T-helper 2 cell treated with Interferon-gamma antibody and Interleukin-4, amounts not matched to agents 100 ng/mL and 5 ng/mL, for 36 hours (primary cell): ENCODE results near the gene TAF10. TPM values are rescaled to one million over a fixed set of nuclear protein-coding genes. Genes with fewer than 3 reads are reported as not detected.

Source experiments
- intact Hi-C: fragments of 100-400 bp; cut with micrococcal nuclease; formaldehyde crosslinking; loops from one replicate; pipeline ENCODE4 v1.15.1; 2023
- total RNA-seq: library from RNA; stranded (reverse); gene quantifications from 2 replicates; pipeline ENCODE4 v1.2.3, GENCODE V29; 2022

The TAF10 gene
- 123 and 133 TPM in 2 replicates for total RNA-seq

DNA sequence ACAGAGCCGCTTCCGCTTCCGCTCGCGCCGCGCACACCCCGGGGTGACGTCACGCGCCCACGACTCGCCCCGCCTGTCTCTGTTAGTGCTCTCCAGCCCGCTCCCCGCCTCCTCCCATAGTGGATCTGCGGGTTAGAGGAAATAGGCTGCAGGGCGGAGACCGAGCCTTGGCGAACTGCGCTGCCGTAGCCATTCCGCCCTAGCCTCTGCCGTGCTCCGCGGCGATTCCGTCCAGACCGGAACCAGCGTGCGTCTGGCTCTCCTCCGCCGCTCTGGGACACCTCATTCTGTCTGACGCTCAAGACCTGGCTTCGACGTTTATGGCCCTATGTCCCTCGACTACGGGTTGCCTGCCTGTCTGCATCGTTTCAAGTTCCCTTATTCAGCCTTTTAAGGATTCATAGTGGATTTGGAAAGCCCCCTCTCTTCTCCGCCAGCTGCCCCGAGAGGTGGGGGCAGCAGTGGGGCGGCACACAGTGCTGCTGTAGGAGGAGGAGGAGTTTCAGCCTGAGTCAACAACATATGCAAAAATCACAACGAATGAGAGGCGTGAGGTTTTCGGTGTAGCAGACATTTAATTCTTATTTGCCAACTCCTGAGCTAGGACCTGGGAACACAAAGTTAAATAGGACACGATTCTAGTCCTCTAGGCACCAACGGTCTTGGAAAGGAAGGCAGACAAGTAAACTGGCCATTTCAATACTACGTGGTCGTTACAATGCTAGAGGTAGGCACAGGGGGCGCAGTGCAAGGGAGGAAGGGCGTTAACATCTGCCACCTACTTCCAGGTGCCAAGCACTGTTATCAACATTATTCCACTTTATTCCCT lies at the start of gene TAF10:
Gene TAF10 (minus strand): TSS at position 4 of the 829 bp plus-strand sequence. CDS start 27 bp downstream, outside the sequence.
- intact Hi-C loops: loop anchor here (1.0 to 5.0 kb wide), 5 partner anchors 9 to 378 kb away; partner anchors contain the start of genes FHIP1B, ILK, MRPL17 and RRP8

DNA sequence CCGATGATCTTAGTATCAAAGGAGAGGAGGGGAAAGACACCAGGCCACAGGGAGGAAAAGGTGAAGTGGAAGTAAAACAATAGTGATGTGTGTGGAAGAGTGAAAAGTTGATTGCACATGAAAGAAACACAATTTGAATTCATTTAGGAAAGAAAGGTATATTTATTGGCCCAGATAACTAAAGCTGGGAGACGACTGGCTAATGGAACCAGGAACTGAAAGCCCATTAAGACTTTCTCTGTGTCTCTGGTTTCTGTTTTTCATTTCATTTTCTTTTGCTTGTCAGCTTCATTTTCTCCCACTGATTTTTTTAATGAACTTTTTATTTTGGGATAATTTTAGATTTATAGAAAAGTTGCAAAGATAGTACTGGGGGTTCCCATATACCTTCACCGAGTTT lies 48.7 kb upstream of the TAF10 start:
- intact Hi-C loops: no loop called here

DNA sequence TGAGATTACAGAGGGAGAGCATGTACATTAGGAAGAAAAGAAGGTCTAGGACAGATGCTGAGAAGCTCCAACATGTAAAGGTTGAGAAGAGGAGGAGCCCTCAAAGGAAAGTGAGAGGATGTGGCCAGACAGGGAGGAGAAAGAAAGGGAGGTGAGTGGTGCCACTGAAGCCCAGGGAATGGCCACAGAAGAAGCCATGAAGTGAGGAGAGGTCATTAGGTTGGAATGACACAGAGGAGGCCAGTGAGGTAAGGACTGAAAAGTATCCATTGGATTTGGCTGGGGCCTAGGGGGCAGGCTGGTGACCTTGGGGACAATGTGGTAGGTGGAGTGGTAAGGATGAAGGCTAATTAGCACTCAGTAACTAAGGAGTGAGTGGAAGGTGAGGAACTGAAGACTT lies 46.6 kb upstream of the TAF10 start:
- intact Hi-C loops: no loop called here

DNA sequence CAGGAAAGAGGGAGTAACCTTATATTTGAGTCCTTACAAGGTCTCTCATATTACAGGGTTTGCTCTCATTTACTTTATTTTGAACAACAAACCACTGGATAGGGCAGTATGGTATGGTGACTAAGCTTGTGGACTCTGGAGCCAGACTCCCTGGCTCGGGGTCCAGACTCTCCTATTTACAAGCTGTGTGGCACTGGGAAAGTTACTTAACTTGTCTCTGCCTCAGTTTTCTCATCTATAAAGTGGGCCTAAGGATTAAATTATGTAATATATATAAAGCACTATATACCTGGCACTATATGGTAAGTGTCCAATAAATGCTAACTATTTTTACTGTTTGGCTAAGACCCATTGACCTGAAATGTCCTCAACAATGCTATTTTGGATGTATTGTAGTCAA lies 45.3 kb upstream of the TAF10 start:
- intact Hi-C loops: no loop called here

DNA sequence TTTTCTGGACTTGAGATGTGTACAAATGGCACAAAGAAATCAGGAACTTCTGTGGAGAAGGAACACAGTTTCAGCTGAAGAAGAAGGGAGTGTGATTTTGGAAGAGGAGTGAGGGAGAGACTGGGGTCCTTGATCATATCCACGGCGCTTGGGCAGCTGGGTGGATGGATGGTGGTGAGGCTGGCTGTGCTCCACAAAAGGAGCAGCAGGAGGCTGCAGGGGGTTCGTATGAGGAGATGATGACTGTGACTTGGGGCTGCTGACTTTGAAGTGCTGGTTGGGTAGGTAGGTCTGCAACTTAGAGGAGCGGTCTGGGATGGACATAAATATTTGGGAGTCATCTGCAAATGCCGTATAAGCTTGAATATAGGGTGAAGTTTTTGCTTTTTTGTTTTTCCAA lies 44.9 kb upstream of the TAF10 start:
- intact Hi-C loops: no loop called here

DNA sequence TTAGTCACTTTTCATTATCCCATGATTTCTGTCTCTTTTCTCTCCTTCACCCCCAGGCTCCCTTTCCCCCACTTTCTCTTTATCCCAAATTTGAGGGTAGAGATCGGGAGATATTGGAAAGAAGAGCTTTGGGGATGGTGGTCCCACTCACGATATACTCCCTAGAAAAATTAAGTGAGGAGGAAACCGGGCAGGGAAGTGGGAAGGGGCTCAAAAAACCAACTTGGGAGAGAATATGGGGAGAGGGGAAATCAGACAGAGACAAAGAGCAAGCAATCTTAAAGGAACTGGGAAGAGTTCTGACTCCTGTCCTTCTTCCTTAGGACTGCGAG lies 44.5 kb upstream of the TAF10 start:
- intact Hi-C loops: no loop called here

DNA sequence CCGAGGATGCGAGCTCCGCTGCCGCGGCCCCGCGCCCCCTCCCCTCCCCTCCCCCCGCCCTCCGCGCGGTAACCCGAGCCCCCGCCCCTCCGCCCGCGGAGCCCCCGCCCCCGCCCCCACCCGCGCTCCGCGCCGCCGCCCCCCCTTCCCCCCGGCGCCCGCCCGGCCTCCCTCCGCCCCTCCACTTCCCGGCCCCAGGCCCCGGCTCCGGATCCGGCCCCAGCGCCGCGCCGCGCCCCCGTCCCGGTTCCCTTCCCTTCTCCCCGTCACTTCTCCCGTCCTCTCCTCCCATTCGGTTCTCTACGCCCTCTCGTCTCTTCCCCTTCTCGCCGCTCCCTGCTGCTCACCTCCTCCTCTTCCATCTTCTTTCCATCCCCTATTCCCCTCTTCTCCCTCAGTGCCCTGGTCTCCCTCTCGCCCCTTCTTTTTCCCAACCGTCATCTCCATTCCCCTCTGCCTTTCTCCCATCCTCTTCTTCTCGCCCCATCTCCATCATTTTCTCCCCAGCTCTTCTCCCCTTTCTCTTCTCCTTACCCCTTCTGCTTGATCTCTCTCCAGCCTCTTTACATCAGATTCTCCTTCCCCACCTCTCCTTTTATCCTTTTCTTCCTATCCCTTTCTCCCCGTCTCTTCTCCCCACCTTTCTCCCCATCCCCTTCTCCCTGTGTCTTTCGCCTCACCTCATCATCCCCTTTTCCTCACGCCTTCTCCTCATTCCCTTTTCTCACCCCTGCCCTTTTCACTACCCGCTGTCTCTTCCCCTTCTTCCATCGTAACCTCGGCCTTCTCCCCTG lies 44.0 kb upstream of the TAF10 start, which contains the start of gene DCHS1:
Gene DCHS1 (minus strand): TSS at position 20 of the 794 bp plus-strand sequence. CDS start 14,196 bp downstream, outside the sequence.
- intact Hi-C loops: no loop called here

DNA sequence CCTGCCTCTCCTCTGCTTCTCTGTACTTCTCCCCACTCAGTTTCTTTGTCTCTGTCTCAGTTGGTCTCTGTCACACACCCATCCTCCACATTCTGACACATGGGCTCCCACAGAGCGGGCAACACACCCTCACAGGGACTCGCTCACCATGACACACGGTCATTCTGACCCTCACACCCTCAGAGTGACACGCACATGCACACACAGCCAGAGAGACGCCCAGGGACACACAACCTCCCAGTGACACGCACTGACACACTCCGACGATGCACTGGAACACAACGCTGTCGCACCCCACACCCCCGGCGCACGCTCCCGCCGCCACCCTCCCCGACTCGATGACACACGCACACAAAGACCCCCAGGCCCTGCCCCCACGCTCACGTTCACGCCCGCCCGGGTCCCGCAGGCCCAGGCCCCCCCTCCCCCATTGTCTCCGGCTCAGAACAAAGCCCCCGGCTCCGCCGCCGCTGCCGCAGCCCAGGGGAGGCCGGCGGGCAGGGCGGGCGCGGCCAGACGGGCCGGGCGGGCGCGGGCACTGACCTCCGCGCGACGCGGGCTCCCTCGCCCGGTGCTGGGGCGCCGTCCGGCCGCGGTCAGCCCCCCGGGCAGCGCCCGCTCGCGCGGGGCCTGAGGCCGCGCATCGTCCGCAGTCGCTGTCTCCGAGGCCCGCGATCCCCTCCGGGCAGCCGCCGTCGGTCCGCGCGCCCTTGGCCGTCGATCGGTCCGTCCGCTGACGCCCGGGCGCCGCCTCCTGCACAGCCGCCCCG lies 43.2 kb upstream of the TAF10 start:
- intact Hi-C loops: no loop called here

DNA sequence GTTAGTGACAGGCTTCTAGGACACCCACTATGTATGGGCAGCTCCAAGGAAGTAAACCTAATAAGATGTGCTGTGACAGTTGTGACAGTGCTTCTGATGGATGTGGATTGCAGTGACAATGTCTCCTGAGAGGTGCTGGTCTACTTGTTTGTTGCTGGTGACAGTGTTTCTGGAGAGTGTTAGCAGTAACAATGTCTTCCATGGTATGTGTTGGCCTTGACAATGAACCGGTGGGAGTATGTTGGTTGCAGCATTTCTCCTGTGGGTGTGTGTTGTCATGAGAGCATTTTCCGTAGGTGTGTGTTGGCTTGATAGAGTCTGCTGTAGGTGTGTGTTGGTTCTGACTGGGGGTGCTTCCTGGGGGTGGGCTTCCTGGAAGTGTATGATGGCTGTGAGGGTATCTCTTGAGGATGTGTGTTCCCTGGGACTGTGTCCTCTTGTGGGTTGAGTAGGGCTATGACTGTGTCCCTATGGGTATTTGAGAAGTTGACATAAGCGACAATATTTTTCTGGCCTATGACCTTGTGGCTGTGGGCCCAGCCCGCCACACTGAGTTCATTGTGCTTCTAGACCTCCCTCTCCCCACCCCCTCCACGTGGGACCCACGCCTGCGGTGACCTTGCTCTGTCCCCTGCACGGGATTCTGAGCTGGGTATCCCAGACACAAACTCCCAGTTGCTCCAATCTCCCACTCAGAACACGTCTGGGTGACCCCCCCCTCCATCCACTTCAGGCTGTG lies 42.4 kb upstream of the TAF10 start:
- intact Hi-C loops: no loop called here

DNA sequence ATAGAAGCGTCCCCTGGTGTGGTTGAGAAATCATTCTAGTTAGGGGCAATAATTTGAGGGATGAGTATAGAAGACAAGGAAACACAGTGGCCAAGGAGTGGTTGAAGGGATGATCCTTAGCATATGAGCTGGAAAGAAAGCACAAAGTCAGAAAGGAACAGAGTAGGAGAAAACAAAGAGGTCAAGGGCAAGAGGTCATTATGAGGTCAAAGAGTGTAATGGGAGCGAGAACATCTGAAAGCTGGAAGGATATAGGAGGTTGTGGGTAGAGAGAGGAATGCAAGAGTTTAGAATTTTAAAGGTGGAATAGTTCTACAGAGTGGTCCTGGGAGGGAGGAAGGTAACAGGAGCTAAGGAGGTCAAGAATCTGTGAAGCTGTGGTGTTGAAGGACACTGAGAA lies 41.6 kb upstream of the TAF10 start:
- intact Hi-C loops: no loop called here

DNA sequence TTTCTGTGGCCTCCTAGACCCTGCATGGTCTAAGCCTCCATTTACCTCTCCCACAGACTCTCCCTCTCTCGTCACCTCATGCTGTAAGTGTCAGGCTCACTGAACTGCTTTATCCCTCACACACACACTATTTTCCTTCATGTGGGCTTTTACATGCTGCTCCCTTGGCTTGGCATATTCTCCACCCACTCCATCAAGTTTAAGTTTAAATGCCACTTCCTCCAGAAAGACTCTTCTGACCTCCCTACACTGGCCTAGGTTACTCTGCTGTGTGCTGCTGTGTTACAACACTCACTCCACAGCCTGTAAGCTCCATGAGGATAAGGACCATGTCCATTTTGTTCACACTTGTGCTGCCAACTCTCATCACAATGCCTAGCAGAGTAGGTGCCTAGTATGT lies 41.1 kb upstream of the TAF10 start:
- intact Hi-C loops: no loop called here

DNA sequence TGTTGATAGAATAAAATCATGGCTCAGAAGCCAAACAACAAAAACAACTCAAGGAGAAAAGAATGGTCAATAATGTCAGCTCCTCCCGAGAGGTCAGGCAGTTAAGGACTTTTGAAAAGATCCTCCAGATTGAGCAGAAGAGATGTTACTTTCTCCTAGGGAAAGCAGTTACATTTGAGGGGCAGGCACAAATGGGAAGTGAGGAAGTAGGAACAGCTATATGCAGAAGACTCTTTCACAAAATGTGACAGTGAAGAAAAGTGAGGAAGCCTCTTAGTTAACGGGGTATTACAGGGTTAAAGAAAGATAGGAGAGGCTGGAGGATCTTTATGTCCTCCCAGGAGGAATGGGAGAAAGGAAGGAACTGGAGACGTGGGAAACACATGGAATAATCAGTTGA lies 40.2 kb upstream of the TAF10 start:
- intact Hi-C loops: no loop called here

DNA sequence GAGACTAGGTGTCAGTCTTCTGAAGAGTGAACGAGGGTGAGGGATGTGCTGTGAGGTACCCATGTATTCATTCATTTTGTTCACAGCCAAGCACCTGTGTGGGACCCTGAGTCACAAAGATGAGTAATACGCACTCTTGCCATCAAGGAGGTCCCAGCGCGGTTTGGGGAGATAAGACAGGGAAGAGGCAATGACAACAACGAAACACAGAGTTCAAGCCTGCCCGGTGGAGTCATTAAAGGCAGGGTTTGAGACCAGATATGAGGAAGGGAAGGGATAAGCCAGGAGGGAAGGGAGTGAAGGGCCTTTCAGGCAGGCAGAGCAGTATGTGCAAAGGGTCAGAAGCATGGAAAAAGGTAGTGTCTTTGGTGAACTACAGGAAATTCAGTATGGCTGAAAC lies 39.0 kb upstream of the TAF10 start:
- intact Hi-C loops: no loop called here

DNA sequence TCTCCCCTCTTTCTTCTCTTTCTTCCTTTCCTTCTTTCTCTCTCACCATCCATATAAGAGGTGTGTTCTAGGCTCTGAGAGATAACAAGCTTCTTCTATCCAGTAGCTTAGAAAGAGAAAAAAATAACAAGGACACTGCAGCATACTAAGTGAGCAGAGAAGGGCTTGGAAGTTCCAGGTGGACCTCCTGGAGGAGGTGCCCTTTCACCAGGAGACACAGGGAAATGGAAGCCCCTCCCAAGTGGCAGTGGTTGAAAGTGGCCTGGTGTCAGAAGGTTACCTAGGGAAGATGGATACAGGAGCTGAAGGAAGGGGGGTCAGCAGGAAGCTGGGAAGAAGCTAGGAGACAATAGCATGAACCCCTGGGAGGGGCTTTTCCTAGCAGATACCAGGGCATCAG lies 38.1 kb upstream of the TAF10 start:
- intact Hi-C loops: no loop called here

DNA sequence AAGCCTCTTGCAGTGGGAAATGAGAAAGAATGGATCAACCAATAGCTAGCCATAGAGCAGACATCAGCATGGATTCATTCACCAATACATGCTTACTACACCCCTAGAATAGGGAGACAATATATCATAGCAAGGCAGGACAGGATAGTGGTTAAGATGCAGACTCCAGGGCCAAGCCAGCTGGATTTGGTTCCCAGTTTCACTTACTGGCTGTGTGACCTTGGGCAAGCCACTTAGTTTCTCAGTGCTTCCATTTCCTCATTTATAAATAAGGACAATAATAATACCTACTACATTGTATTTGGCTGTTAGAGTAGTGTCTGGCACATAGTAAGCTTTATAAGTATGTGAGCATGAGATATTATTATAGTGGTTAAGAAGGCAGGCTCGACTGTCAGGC lies 36.5 kb upstream of the TAF10 start:
- intact Hi-C loops: loop anchor here (5.0 kb wide), 1 partner anchor 34 kb away; the partner anchor contains the start of gene MRPL17

DNA sequence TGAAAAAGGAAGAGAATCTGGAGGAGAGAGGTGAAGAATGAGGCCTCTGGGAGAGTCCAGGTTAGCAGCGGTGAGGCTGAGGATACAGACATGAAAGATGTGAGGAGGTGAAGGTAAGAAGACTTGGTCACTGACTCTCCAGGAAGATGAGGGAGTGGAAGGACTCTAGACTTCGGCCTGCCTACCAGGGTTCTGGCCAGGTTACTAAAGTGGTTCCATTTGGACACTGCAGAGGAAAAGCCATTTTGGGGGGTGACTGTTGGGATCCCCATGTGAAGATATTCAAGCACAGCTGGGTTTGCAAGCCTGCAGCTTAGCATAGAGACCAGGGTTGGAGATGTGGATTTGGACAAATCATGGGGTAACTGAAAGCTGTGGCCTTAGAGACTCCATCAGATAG lies 35.8 kb upstream of the TAF10 start:
- intact Hi-C loops: loop anchor here (5.0 kb wide), 1 partner anchor 34 kb away; the partner anchor contains the start of gene MRPL17

DNA sequence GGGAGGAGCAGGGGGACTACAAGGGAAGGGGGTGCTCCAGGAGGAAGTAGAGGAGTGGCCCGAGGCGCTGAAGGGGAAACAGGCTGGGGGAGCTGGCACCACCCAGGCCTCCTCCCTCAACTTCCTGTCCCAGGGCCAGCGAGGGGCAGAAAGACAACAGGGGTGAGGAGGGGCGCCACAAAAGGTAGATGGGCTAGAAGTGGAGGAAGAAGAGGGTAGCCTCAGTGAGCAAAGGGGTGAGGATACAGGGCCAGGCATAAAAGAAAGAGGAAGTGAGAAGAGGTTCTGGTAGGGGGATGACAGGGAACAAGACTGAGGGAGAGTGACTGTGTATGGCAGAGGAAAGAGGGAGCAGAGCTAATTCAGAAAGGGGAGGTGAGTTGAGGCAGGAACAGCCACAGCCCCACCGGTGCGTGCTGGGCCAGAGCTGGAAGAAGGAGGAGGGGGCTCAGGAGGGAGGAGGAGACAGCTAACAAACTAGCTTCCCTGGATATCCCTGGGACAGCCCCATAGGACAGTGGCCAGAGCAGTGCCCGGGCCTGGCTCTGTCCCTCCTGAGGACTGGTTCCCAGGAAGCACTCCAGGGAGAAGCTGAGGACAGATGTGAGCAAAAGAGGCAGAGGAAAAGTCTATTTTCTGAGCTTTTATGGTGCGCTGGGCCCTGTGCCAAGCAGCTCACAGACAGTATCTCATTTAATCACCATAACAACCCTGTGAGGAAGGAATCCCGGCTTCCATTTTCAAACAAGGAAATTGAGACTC lies 35.1 kb upstream of the TAF10 start:
- intact Hi-C loops: loop anchor here (5.0 kb wide), 1 partner anchor 35 kb away; the partner anchor contains the start of gene MRPL17

DNA sequence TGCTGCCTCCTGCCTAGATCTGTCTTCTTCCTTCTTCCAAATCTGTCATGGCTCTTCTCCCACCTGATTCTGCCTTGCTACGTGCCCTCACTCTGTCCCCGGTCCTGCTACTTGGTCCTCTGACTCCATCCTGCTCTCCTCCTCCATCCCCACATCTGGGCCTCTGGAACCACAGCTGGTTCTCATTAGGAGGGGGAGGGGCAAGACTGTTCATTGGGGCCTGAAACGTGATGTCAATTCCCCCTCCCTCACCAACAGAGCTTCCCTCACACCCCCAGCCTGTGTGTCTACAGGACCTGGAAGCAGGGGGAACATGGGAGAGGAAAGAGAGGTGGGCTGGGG lies 34.5 kb upstream of the TAF10 start:
- intact Hi-C loops: loop anchor here (5.0 kb wide), 1 partner anchor 36 kb away; the partner anchor contains the start of gene MRPL17

DNA sequence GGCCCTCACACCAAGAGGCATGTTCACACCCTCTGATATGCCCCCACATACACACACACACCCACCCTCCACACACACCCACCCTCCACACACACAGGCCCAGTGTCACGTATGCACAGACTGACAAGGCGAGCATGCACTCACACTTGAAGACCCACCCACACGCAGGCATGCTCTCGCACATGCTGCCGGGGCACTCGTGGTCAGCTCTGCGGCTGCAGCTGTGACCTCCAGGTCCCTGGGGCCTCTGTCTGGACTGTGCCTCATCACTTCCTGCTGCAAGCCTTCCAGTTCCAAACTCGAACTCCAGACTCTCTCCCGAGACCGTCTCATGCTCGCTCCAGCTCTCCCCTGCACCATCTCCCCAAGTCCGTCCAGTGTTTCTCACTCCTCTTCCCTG lies 34.1 kb upstream of the TAF10 start:
- intact Hi-C loops: loop anchor here (5.0 kb wide), 1 partner anchor 36 kb away; the partner anchor contains the start of gene MRPL17

DNA sequence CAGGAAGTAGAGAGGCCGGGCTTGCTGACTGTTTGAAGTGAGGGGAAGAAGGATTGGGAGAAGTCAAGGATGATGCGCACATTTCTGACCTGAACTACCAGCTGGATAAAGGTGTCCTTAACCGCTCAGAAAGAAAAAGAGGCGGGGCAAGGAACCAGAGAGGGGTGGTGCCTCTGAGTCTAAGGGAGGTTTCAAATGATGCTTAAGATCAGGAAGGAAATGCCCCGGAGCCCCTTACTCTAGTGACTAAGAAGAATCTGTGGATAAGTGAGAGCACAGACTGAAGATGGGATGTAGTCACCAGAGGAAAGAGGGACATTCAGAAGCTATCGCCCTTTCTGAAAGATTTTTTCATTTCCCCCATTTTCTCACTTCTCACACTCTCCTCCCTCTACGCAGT lies 30.9 kb upstream of the TAF10 start:
- intact Hi-C loops: no loop called here
